Measurements from ENCODE around the gene ZEB1. TPM values are rescaled to one million over a fixed set of nuclear protein-coding genes. Genes with fewer than 3 reads are reported as not detected.
"Not testable (repeated sequence)": the region's sequence is repeated elsewhere in the genome, so short reads cannot be mapped to it uniquely, and the experiment has no call there.

ZEB1 gene
- total and polyA plus RNA-seq, 2 experiments from 2014 or later = 19.1 to 37.3 TPM

- TF ChIP-seq, protein P1, sequence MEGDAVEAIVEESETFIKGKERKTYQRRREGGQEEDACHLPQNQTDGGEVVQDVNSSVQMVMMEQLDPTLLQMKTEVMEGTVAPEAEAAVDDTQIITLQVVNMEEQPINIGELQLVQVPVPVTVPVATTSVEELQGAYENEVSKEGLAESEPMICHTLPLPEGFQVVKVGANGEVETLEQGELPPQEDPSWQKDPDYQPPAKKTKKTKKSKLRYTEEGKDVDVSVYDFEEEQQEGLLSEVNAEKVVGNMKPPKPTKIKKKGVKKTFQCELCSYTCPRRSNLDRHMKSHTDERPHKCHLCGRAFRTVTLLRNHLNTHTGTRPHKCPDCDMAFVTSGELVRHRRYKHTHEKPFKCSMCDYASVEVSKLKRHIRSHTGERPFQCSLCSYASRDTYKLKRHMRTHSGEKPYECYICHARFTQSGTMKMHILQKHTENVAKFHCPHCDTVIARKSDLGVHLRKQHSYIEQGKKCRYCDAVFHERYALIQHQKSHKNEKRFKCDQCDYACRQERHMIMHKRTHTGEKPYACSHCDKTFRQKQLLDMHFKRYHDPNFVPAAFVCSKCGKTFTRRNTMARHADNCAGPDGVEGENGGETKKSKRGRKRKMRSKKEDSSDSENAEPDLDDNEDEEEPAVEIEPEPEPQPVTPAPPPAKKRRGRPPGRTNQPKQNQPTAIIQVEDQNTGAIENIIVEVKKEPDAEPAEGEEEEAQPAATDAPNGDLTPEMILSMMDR (IDR thresholded peaks at IDR 0.05; ENCODE audit: low read depth, low read length) = no peak
- Histone ChIP-seq H3K4me1 (ENCODE audit: low read depth) (no peaks in the 10 kb centered on the region), H3K27me3 (no peaks in the 10 kb centered on the region), H3K36me3 (peaks cover 23% of the 10 kb centered on the region), H3K9me3 (ENCODE audit: low read depth) (no peaks in the 10 kb centered on the region), H3K4me3 (no peak overlapping the region), H3K27ac (no peak overlapping the region)
- no peak for DNase-seq (ENCODE audit: low read depth in 1 of 2, low spot score in 1 of 2)
Measured at GRCh38 chr10:31528831-31529230, 209.8 kb downstream of the ZEB1 start.

DNA sequence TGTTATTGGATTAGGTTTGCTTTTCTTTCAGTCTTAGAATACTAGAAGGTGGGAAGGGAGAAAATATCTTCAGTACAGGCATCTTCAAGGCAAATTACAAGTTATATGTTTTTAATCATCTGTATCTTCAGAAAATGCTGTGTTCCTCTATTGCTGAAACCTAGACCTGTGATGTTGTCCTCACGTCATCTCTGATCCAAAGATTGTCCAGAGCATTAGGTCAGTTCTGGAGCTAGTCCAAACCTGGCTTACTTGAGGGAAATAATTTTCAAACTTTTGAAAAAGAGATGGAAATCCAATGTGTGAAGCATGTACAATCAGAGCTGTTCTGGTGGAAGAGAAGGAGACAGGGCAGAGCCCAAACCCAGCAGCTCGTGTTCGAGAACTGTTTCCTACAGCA, 217.3 kb downstream of the ZEB1 start:
- TF ChIP-seq, protein P1 (IDR thresholded peaks at IDR 0.05; ENCODE audit: low read depth, low read length) = no peak
- no peaks in the 10 kb centered on the region for H3K4me1 ChIP-seq (ENCODE audit: low read depth)
- no peaks in the 10 kb centered on the region for H3K9me3 ChIP-seq (ENCODE audit: low read depth)
- H3K36me3 ChIP-seq = no peaks in the 10 kb centered on the region
- no peak overlapping the region for H3K27ac ChIP-seq
- H3K4me3 ChIP-seq = no peak overlapping the region
- no peaks in the 10 kb centered on the region for H3K27me3 ChIP-seq
- DNase-seq (ENCODE audit: low read depth in 1 of 2, low spot score in 1 of 2) = peak in 1 of 2 donors; percentile 16

DNA sequence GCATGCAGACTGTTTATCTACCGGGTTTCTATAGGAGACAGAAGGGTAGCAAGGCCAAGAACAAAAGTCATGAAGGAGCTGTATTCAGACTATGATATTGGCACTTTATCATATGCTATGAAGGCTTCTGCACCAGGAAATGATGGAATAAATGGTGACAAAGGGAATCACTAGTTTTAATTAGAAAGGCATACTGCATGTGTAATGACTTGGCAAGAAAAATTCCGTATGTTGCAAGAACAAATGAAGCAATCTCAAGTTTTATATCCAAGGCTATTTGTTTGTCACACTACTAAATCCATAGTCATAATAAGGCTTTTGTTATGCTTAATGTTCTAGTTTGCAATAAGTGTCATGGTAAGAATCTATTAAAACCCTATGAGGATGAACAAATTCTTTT, 230.9 kb downstream of the ZEB1 start:
- DNase-seq (ENCODE audit: low read depth in 1 of 2, low spot score in 1 of 2) = peak in 1 of 2 donors; percentile 78
- H3K4me1 ChIP-seq (ENCODE audit: low read depth) = no peaks in the 10 kb centered on the region
- no peak overlapping the region for H3K27ac ChIP-seq
- TF ChIP-seq, protein P1 (IDR thresholded peaks at IDR 0.05; ENCODE audit: low read depth, low read length) = no peak
- H3K9me3 ChIP-seq (ENCODE audit: low read depth) = no peaks in the 10 kb centered on the region
- H3K36me3 ChIP-seq = no peaks in the 10 kb centered on the region
- no peak overlapping the region for H3K4me3 ChIP-seq
- H3K27me3 ChIP-seq = no peaks in the 10 kb centered on the region

DNA sequence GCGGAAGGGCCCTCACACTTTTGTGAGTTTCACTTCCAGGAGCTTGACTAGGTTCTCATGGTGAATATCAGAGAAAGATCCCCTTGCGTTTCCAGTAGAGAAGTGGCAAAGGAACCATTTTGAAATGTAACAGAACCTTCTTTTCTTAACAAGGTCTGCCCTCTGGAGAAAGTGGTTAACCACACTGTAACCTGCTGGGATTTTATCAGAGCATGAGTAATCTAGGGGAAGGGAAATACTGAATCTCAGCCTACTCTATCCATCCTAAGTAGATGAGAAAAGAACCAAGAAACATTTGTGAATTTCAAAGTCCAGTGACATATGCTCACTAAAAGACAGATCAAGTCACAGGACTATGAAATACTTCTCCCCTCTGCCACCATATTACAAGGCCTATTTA, 235.5 kb downstream of the ZEB1 start:
- peak in 1 of 2 donors; percentile 79 for DNase-seq (ENCODE audit: low read depth in 1 of 2, low spot score in 1 of 2)
- H3K4me3 ChIP-seq = no peak overlapping the region
- H3K27ac ChIP-seq = no peak overlapping the region
- TF ChIP-seq, protein P1 (IDR thresholded peaks at IDR 0.05; ENCODE audit: low read depth, low read length) = no peak
- H3K27me3 ChIP-seq = no peaks in the 10 kb centered on the region
- no peaks in the 10 kb centered on the region for H3K36me3 ChIP-seq
- no peaks in the 10 kb centered on the region for H3K4me1 ChIP-seq (ENCODE audit: low read depth)
- H3K9me3 ChIP-seq (ENCODE audit: low read depth) = no peaks in the 10 kb centered on the region

- H3K27me3 ChIP-seq = no peaks in the 10 kb centered on the region
- TF ChIP-seq, protein P1 (IDR thresholded peaks at IDR 0.05; ENCODE audit: low read depth, low read length) = no peak
- no peak for DNase-seq (ENCODE audit: low read depth in 1 of 2, low spot score in 1 of 2)
- no peaks in the 10 kb centered on the region for H3K9me3 ChIP-seq (ENCODE audit: low read depth)
- H3K4me3 ChIP-seq = no peak overlapping the region
- H3K4me1 ChIP-seq (ENCODE audit: low read depth) = no peaks in the 10 kb centered on the region
- no peak overlapping the region for H3K27ac ChIP-seq
- no peaks in the 10 kb centered on the region for H3K36me3 ChIP-seq
Measured at GRCh38 chr10:31557854-31558253, 238.8 kb downstream of the ZEB1 start.

DNA sequence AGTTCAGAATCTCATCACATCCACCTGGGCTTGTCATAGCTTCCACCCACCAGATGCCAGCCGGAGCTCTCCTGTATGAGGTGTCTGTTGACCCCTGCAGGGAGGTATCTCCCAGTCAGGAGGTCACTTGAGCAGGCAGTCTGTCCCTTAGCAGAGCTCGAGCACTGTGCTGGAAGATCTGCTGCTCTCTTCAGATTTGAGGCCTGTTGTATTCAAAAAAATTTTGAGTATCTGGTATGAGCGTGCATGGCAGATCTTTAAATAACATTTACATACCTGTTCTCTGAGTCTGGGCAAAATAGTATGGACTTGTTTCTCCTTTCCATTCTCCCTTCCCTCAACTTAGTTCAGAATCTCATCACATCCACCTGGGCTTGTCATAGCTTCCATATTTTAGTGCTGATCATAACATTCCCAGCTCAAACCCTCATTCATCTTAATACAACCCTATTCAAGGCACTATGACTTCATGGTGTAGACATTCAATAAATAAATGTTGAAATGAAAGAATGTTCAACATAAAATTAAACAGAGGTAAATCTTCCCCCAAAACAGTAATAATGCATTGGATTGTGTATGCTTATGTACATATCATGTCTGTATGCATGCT, 249.3 kb downstream of the ZEB1 start:
- DNase-seq (ENCODE audit: low read depth in 1 of 2, low spot score in 1 of 2); H3K4me3 ChIP-seq; H3K9me3 ChIP-seq (ENCODE audit: low read depth); H3K36me3 ChIP-seq; H3K27ac ChIP-seq; H3K27me3 ChIP-seq; H3K4me1 ChIP-seq (ENCODE audit: low read depth): not testable (repeated sequence)
